ENCODE measurements around the gene GNLY.

DNA sequence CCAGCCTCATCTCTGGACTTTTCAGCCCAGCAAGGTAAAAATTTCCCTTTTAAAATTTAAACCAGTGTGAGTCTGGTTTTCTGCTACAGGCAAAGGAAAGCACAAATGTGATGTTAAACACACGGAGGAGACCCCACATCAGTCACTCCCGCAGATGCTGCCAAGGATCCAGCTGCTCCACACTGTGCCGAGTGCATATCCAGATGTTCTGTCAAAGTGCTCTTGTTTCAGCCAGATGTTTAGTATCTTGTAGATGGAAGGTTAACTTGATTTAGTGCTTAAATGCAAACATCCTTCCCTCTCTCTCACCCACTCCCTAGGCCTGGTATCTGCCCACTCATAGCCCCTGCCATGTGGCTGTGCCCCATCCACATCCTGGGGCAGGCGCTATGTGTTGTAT lies 43.8 kb downstream of the GNLY start:
- no peak for TF ChIP-seq POLR2A (IDR thresholded peaks at IDR 0.05; ENCODE audit: low read length)
- no peak for TF ChIP-seq GATA1 (IDR thresholded peaks at IDR 0.05; ENCODE audit: low read depth, low read length)

Measured in erythroblast (primary cell).